Activated CD8-positive, alpha-beta memory T cell treated with anti-CD3 and anti-CD28 coated beads, Interleukin-2, amount 50 U/mL, for 1 hour (primary cell): ENCODE data around the gene TMEM233.
"Not testable (repeated sequence)": the region's sequence is repeated elsewhere in the genome, so short reads cannot be mapped to it uniquely, and the experiment has no call there.

Experiments
- DNase-seq: peaks from one replicate; pipeline ENCODE4 v3.0.0-alpha.2; 2020; ENCODE audit errors: extremely low read depth

Gene TMEM233

GRCh38 chr12:119609358-119609757 is 15.8 kb downstream of the TMEM233 start:
- no peak for DNase-seq

GRCh38 chr12:119613319-119613936 is 19.9 kb downstream of the TMEM233 start:
- DNase-seq: no peak

GRCh38 chr12:119614705-119615104 is 21.1 kb downstream of the TMEM233 start:
- DNase-seq: no peak

GRCh38 chr12:119615518-119616475 is 22.2 kb downstream of the TMEM233 start:
- DNase-seq: no peak

GRCh38 chr12:119618328-119618896 is 24.8 kb downstream of the TMEM233 start:
- DNase-seq: not testable (repeated sequence)

- DNase-seq: no peak
Observed at GRCh38 chr12:119620490-119620889, 26.9 kb downstream of the TMEM233 start.

- no peak for DNase-seq
Observed at GRCh38 chr12:119621878-119622277, 28.3 kb downstream of the TMEM233 start.

GRCh38 chr12:119624966-119625365 is 31.4 kb downstream of the TMEM233 start:
- no peak for DNase-seq

GRCh38 chr12:119627019-119627643 is 33.6 kb downstream of the TMEM233 start:
- DNase-seq: no peak

GRCh38 chr12:119627686-119628085 is 34.1 kb downstream of the TMEM233 start:
- no peak for DNase-seq

- DNase-seq: no peak
Observed at GRCh38 chr12:119630223-119630780, 36.7 kb downstream of the TMEM233 start.

GRCh38 chr12:119630962-119631550 is 37.5 kb downstream of the TMEM233 start:
- no peak for DNase-seq

GRCh38 chr12:119631930-119632678 is 38.5 kb downstream of the TMEM233 start:
- DNase-seq: no peak

GRCh38 chr12:119634743-119635142 is 41.2 kb downstream of the TMEM233 start:
- no peak for DNase-seq

- no peak for DNase-seq
Observed at GRCh38 chr12:119642986-119643385, 49.4 kb downstream of the TMEM233 start.

GRCh38 chr12:119644930-119645329 is 51.4 kb downstream of the TMEM233 start:
- DNase-seq: no peak

GRCh38 chr12:119645535-119646059 is 52.0 kb downstream of the TMEM233 start:
- no peak for DNase-seq

- DNase-seq: no peak
Observed at GRCh38 chr12:119649202-119649808, 55.7 kb downstream of the TMEM233 start.

- no peak for DNase-seq
Observed at GRCh38 chr12:119652665-119653064, 59.1 kb downstream of the TMEM233 start.

- not testable (repeated sequence) for DNase-seq
Observed at GRCh38 chr12:119657001-119657400, 63.4 kb downstream of the TMEM233 start.
